SW480 (cell line): ENCODE measurements around the gene ARHGAP21.
A peak's percentile ranks its signal among the peaks of the same experiment; 100 is the strongest.
"Not testable (repeated sequence)": the region's sequence is repeated elsewhere in the genome, so short reads cannot be mapped to it uniquely, and the experiment has no call there.

Source experiments
- DNase-seq: peaks from one replicate; pipeline ENCODE4 v3.0.0-alpha.2; 2016; ENCODE audit warnings: low spot score

ARHGAP21 gene

DNA sequence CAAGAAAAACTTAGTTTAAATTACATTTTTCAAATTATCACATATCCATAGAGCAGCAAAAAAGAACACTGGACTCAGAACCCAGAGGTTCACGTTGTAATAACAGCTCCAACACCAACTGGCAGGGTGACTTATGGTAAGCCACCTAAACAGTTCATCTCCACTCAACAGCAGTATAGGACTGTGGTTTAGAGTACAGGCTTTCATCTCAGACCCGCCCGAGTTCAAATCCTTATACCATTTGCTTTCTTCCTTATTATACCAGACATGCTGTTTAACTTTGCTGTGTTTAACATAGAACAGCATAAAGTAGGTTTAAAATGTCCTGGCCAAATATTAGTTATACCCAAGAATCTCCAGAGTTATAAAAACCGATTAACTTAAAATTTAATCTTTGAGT, 97.9 kb downstream of the ARHGAP21 start:
- DNase-seq, result no peak

GRCh38 chr10:24623383-24623782, 100.3 kb downstream of the ARHGAP21 start:
- DNase-seq, result no peak

DNA sequence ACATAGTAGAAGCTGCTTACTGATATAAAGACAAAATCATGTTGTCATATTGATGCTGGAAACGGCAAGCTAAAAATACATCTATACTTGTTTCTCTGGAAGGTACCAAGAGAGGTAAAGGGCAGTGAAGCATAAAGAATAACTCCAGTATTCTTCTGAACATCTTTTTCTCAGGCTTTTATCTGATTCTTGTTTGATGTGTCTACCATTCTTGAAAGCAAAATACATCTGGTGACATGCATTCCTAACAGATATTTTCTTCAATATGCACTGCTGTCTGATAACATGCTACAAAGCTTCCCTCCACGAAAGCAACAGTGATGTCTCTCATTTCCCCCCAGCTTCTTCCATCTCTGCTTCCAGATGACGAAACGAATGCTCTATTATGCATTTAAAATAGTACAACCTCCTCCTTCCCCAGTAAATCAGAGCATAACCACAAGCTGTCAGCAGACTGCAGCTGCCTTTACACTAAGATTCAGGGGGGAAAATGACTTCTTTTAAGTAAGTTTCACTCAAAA, 100.8 kb downstream of the ARHGAP21 start:
- no peak for DNase-seq

GRCh38 chr10:24621035-24621795, 102.5 kb downstream of the ARHGAP21 start:
- not testable (repeated sequence) for DNase-seq

GRCh38 chr10:24619994-24620310, 103.7 kb downstream of the ARHGAP21 start:
- DNase-seq, result not testable (repeated sequence)

DNA sequence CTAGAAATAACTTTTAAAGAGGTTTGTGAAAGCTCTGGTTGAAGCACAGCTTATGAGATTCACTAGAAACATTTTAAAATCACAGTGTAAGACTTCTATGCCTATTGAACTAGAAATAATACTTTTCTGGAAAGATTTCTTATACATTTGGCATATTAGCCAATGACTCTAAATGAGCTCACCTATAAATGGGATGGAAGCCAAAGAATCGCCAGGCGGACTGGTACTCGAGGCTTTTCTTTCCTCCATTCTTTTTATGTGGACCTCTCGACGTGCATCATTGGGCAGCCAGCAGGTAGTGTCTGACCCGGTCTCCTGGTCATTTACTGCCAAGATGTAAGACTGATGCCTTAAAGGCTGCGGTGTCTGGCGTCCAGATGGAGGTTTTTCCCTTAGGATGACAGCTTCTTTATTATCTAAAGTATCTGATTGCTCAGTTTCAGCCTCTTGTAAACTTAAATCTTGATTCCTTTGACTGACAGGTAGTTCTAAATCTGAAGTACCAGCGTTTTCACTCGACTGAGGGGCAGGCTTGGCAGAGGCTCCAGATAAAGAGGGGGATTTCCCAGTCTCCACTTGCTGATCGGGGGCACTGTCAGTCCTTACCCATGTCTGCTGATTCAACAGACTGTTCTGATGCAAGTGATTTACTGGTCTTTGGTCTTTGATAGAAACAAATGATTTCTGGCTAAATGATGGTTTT, 104.2 kb downstream of the ARHGAP21 start:
- DNase-seq, result not testable (repeated sequence)

- no peak for DNase-seq
These were observed 105.3 kb downstream of the ARHGAP21 start for GRCh38 chr10:24618401-24618800.

DNA sequence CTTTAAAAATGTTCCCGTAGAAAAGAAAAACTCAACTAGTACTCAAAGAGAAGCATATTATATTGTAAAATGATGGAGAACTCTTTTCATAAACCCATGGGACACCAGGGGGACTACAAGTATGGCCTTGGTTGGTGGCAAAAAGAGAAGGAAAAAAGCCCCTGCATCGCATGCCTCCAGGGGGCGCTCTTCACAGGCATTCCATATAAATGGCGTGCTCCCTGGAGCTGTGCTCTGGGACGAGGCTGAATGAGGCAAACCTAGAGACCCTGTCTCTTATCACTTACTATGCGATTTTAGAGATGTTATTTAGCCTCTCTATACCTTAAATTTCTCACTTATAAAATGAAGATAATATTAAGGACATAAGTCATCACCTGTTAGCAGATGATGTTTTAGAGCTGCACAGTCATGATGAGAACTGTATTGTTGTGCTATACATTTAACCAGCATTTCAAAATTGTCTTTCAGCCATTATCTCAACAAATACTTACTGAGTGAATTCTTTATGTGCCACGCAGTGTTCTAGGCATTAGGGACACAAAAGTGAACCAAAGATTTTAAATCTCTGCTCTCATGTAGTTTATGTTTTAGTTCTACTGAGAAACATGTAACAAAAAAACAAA, 105.8 kb downstream of the ARHGAP21 start:
- DNase-seq, result peak; percentile 46

- no peak for DNase-seq
These were observed 107.2 kb downstream of the ARHGAP21 start for GRCh38 chr10:24616536-24616935.

DNA sequence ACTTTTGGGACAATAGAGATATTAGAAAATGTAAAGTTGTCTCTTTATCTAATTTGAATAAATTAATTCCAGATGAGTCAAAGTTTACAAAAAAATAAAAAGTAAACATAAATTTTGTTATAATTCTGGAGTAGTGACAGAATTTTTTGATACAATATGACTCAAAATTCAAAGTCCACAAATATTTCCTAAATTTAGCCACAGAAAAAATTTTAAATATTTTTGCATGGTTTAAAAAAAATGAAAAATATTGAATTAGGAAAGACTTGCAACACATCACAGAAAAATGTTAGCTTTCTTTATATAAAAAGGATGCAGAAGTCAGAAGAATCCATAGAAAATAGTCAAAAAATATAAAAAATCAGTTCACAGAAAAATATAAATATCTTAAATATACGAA, 117.7 kb downstream of the ARHGAP21 start:
- DNase-seq, result no peak

DNA sequence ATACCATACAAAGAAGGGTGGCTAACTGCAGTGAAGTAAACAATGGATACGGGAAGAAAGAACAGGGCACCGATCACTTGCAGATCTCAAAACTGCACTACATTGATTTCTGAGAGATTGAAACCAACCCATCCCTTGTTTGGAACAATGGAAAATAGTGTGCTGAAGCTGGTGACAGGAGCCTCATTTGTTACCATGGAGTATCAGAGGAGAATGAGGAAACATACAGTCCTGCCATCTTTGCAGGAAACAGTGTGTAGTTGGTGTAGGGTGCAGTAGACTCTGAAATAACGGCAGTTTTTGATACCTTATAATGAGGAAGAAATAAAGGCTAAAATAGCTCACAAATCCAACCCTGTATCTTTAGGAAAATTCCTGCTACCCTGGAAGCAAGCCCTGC, 118.5 kb downstream of the ARHGAP21 start:
- DNase-seq, result no peak

GRCh38 chr10:24603333-24603732, 120.4 kb downstream of the ARHGAP21 start:
- DNase-seq, result no peak

DNA sequence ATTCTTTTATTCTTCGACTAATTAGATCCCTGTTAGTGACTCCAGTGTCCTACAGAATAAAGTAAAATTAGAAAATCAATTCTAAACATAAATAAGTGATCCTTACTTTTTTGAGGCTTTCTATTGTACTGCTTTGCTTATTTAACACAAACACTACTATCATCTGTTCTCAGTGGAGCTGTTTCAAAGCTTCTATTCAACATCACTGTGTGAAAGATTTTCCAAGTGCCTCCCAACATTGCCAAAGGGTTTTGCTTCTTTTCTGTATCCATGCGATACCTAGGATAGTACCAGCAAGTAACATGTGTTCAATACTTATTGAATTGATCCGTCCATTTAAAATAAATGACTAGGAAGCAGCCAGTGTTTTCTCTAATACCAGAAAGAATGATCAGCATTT, 125.7 kb downstream of the ARHGAP21 start:
- no peak for DNase-seq

GRCh38 chr10:24597426-24597825, 126.3 kb downstream of the ARHGAP21 start:
- DNase-seq, result no peak

DNA sequence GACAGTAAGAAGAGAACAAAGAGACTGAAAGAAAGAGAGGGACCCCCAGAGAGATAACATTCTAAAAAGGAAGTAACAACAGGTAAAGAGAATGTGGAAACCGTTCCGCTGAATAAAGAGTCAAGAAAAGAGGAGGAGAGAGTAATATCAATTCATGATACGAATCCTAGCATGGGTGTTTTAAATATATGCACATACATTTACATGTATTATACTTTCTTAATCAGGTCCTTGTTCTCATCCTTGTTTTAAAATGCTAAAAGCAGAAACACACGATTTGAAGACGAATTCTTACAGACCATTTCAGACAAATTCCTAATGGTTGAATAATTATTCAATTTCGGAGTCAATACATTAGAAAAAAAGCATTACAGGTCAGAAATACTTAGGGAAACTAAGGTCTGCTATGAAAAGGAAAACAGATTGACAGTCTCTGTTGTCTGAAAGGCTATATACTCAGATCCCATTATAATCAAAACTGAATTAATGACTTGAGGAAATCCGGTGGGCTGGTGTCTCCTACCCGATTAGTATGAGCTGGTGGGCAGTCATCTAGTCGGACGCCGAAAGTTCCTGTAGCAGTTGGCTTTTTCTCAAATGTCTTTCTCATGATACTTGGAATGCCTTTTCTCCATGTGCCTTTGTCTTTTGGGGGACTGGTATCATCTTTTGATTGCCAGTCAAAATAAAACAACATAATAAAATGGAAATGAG, 127.3 kb downstream of the ARHGAP21 start:
- DNase-seq, result no peak

DNA sequence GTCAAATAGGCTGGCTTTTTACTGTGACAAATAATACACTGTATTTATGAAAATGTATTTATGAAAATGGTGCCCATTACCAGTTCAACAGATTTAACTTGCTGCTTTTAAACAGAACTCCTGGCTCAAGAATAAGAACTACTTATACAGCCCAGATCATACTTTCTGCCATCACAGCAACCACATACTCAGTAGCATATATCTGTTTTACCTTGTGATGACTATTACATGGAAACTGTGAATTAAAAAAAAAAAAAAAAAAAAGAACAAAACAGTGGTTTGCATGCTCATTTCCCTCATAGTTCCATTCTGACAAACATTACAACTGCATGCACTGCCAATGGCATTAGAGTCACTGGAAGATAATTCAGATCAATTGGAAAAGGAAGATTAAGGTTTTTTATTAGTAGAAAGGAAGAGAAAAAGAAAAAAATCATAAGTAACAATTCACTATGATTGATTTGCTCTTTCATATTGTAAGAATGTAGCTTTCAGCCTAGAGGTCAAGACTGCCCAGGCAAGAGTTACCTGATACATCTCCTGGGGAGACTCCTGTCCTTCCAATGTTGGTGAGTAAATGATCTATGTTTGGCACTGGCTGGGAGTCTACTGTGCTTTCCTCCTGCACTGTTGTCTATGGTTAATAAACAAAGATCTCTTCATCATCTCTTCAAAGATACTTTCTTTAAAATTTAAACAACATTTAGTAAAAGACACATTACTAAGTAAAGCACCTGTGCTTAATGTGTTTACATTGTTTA, 132.8 kb downstream of the ARHGAP21 start:
- DNase-seq, result no peak

DNA sequence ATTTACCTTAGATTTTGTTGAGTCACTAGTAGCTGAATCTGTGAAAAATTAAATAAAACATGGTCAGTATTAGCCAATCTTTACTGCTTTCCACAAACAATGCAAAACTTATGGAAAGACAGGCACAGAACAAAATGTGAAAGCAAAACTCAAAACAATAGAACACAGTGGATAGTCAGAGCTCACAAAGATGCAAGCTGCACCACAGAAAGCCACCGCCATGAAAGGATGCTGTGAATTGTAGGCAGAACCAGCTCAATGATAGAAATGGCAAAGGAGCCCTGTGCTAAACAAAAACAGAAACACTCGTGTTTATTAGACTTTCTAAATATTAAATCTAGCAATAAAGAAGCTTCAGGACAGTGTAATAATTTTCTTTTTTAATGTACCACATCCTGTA, 134.4 kb downstream of the ARHGAP21 start:
- no peak for DNase-seq

GRCh38 chr10:24579906-24580305, 143.8 kb downstream of the ARHGAP21 start:
- no peak for DNase-seq

- DNase-seq, result no peak
These were observed 144.2 kb downstream of the ARHGAP21 start for GRCh38 chr10:24579448-24579847.

- DNase-seq, result no peak
These were observed 148.1 kb downstream of the ARHGAP21 start for GRCh38 chr10:24575481-24576002.

- no peak for DNase-seq
These were observed 149.0 kb downstream of the ARHGAP21 start for GRCh38 chr10:24574578-24575155.
